HepG2 (cell line): ENCODE data around the gene MAVS. TPM values are rescaled to one million over a fixed set of nuclear protein-coding genes. Genes with fewer than 3 reads are reported as not detected.

ENCODE experiments used
- ADNP ChIP-seq: sonication (generic); formaldehyde crosslinking; IDR thresholded peaks from 2 replicates; pipeline ENCODE4 v1.4.0; 2020; ENCODE audit warnings: missing genetic modification reagents
- ARHGAP35 ChIP-seq: sonication (generic); formaldehyde crosslinking; IDR thresholded peaks from 2 replicates; pipeline ENCODE4 v1.9.0; 2022; ENCODE audit warnings: mild to moderate bottlenecking, inconsistent platforms, moderate library complexity, missing genetic modification reagents, borderline replicate concordance
- RORA ChIP-seq: sonication (generic); formaldehyde crosslinking; IDR thresholded peaks from 2 replicates; pipeline ENCODE4 v1.5.0; 2020; ENCODE audit warnings: mild to moderate bottlenecking, missing genetic modification reagents, moderate library complexity
- SALL2 ChIP-seq: sonication (generic); formaldehyde crosslinking; IDR thresholded peaks from 2 replicates; pipeline ENCODE4 v1.8.1; 2023; ENCODE audit warnings: mild to moderate bottlenecking, missing genetic modification reagents, inconsistent platforms
- SRF ChIP-seq: IDR thresholded peaks from 2 replicates; pipeline ENCODE4 v1.6.1; 2011; ENCODE audit warnings: mild to moderate bottlenecking, low read depth, low read length, moderate library complexity
- THAP9 ChIP-seq: sonication (generic); formaldehyde crosslinking; IDR thresholded peaks from 2 replicates; pipeline ENCODE4; 2020; ENCODE audit warnings: missing genetic modification reagents, mild to moderate bottlenecking, borderline replicate concordance
- ZKSCAN1 ChIP-seq: fragments of 150-350 bp; IDR thresholded peaks from 2 replicates; pipeline ENCODE4 v1.6.1; 2014; ENCODE audit warnings: low read length
- ZNF17 ChIP-seq: sonication (generic); formaldehyde crosslinking; IDR thresholded peaks from 2 replicates; pipeline ENCODE4 v1.5.0; 2020; ENCODE audit warnings: mild to moderate bottlenecking, missing genetic modification reagents
- ZNF510 ChIP-seq: sonication (generic); formaldehyde crosslinking; IDR thresholded peaks from 2 replicates; pipeline ENCODE4 v1.4.0; 2020; ENCODE audit warnings: low read depth, mild to moderate bottlenecking, missing genetic modification reagents
- ZNF564 ChIP-seq: sonication (generic); formaldehyde crosslinking; IDR thresholded peaks from 2 replicates; pipeline ENCODE4 v1.8.1; 2023; ENCODE audit warnings: mild to moderate bottlenecking, missing genetic modification reagents
- ZNF567 ChIP-seq: sonication (generic); formaldehyde crosslinking; IDR thresholded peaks from 2 replicates; pipeline ENCODE4 v1.8.1; 2023; ENCODE audit warnings: mild to moderate bottlenecking, missing genetic modification reagents, borderline replicate concordance
- ZNF883 ChIP-seq: sonication (generic); formaldehyde crosslinking; IDR thresholded peaks from 2 replicates; pipeline ENCODE4 v1.5.1; 2020; ENCODE audit warnings: mild to moderate bottlenecking, missing genetic modification reagents; ENCODE audit errors: not compliant biosample characterization
- polyA plus RNA-seq, 8 experiments: library from polyadenylated mRNA; depleted of rRNA in 3 of 8; stranded (reverse) in 7 of 8; unstranded in 1 of 8; fragments of >200 nt; fragmentation: Illumina TruSeq in 4 of 8; extraction: Trizol in 4 of 8; gene quantifications; 2 replicates each; pipeline versions ENCODE4 v1.2.1 to v1.2.3, GENCODE V29; 2011 to 2016; ENCODE audit warnings: low read depth in 4 of 8, missing spikeins in 1 of 8, mixed read lengths in 1 of 8; ENCODE audit not compliant: insufficient read depth in 1 of 8
- total RNA-seq, 5 experiments: library from RNA; depleted of rRNA; stranded (reverse); fragments of >200 nt; fragmentation: Illumina TruSeq; extraction: Trizol; gene quantifications; 2 replicates each; pipeline ENCODE4 v1.2.3, GENCODE V29; 2016; ENCODE audit warnings: low read depth in 1 of 5
- TF ChIP-seq, protein P1 (sequence below): sonication (generic); formaldehyde crosslinking; IDR thresholded peaks from 2 replicates; pipeline ENCODE4 v1.4.0; 2020; ENCODE audit warnings: mild to moderate bottlenecking, missing genetic modification reagents
- TF ChIP-seq, protein P2 (sequence below): sonication (generic); formaldehyde crosslinking; IDR thresholded peaks from 2 replicates; pipeline ENCODE4 v1.5.0; 2020; ENCODE audit warnings: missing genetic modification reagents
- TF ChIP-seq, protein P3 (sequence below): IDR thresholded peaks from 2 replicates; pipeline ENCODE4 v1.6.1; 2016; ENCODE audit warnings: low read depth, control low read depth
- TF ChIP-seq, protein P4 (sequence below): sonication (generic); formaldehyde crosslinking; IDR thresholded peaks from 2 replicates; pipeline ENCODE4 v1.4.0; 2020; ENCODE audit warnings: missing genetic modification reagents

Gene MAVS
- total and polyA plus RNA-seq, 2 of the 13 experiments (the other 11 are each of a cell fraction or from before 2014, with no cell fraction given) = 27.3 to 36.6 TPM

DNA sequence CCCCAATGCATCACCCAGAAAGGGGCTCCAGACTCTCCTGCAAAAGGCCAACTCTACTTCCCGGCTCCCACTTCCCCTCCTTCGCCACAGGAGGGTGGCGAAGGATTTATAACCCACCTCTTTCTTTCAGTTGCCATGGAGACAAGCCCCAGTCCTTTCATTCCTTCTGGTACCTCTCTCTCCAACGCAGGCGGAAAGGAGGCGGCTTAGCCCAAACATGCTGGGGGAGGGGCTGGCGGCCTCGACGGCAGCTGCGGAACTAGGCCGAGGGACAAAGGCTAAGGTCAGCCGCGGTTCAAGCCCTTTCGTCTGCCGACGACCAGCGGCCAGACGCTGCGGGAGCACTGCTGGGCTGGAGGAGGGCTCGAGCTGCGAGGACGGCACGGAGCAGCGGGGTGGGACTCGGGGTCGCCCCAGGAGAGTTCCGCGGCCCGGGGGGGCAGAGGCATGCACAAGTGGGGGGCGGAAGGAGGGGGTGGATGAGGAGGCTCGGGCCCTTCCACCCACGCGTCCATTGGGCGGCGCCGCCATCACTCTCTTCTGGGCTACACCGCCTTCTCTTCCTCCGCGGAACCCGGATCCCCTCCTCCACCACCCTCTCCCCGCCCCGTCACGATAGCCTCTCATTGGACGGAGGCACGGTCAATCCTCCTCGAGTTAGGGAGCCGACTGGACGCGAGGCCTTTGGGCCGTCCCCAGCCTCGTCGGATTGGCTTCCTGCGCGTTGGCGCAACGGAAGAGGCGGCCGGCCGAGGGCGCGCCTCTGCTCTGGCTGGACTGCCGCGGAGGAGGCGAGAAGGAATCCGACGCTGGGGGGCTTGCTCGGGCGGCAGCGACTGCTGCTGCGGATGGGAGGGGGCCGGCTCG, 42.2 kb downstream of the MAVS start, which contains the start of gene PANK2 (continued):
- TF ChIP-seq SALL2 (CRISPR knock-in tag) (peak; percentile 50; the same call in 1 of the 2 replicates), ZKSCAN1 (no peak), ZNF883 (CRISPR knock-in tag) (peak; percentile 91), ZNF567 (CRISPR knock-in tag) (peak; percentile 95), ZNF564 (CRISPR knock-in tag) (peak; percentile 89), THAP9 (CRISPR knock-in tag) (peak; percentile 95), ZNF510 (CRISPR knock-in tag) (peak; percentile 63), ARHGAP35 (CRISPR knock-in tag) (peak; percentile 95), SRF (0 out of 2 replicates have a peak, but pooled peaks have one; percentile 23), RORA (no peak), ZNF17 (CRISPR knock-in tag) (no peak), ADNP (CRISPR knock-in tag) (no peak)
- TF ChIP-seq, protein P1, sequence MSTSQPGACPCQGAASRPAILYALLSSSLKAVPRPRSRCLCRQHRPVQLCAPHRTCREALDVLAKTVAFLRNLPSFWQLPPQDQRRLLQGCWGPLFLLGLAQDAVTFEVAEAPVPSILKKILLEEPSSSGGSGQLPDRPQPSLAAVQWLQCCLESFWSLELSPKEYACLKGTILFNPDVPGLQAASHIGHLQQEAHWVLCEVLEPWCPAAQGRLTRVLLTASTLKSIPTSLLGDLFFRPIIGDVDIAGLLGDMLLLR = peak; percentile 62
- TF ChIP-seq, protein P2, sequence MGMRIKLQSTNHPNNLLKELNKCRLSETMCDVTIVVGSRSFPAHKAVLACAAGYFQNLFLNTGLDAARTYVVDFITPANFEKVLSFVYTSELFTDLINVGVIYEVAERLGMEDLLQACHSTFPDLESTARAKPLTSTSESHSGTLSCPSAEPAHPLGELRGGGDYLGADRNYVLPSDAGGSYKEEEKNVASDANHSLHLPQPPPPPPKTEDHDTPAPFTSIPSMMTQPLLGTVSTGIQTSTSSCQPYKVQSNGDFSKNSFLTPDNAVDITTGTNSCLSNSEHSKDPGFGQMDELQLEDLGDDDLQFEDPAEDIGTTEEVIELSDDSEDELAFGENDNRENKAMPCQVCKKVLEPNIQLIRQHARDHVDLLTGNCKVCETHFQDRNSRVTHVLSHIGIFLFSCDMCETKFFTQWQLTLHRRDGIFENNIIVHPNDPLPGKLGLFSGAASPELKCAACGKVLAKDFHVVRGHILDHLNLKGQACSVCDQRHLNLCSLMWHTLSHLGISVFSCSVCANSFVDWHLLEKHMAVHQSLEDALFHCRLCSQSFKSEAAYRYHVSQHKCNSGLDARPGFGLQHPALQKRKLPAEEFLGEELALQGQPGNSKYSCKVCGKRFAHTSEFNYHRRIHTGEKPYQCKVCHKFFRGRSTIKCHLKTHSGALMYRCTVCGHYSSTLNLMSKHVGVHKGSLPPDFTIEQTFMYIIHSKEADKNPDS (CRISPR knock-in tag) = peak; percentile 75; the same call in 1 of the 2 replicates
- TF ChIP-seq, protein P3, sequence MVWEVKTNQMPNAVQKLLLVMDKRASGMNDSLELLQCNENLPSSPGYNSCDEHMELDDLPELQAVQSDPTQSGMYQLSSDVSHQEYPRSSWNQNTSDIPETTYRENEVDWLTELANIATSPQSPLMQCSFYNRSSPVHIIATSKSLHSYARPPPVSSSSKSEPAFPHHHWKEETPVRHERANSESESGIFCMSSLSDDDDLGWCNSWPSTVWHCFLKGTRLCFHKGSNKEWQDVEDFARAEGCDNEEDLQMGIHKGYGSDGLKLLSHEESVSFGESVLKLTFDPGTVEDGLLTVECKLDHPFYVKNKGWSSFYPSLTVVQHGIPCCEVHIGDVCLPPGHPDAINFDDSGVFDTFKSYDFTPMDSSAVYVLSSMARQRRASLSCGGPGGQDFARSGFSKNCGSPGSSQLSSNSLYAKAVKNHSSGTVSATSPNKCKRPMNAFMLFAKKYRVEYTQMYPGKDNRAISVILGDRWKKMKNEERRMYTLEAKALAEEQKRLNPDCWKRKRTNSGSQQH (CRISPR knock-in tag) = 0 out of 2 replicates have a peak, but pooled peaks have one; percentile 92
- TF ChIP-seq, protein P4, sequence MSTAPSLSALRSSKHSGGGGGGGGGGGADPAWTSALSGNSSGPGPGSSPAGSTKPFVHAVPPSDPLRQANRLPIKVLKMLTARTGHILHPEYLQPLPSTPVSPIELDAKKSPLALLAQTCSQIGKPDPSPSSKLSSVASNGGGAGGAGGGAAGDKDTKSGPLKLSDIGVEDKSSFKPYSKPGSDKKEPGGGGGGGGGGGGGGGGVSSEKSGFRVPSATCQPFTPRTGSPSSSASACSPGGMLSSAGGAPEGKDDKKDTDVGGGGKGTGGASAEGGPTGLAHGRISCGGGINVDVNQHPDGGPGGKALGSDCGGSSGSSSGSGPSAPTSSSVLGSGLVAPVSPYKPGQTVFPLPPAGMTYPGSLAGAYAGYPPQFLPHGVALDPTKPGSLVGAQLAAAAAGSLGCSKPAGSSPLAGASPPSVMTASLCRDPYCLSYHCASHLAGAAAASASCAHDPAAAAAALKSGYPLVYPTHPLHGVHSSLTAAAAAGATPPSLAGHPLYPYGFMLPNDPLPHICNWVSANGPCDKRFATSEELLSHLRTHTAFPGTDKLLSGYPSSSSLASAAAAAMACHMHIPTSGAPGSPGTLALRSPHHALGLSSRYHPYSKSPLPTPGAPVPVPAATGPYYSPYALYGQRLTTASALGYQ (CRISPR knock-in tag) = peak; percentile 9; the same call in 1 of the 2 replicates
